ENCODE data around the gene PLAC9. TPM values are rescaled to one million over a fixed set of nuclear protein-coding genes. Genes with fewer than 3 reads are reported as not detected.
A peak's percentile ranks its signal among the peaks of the same experiment; 100 is the strongest.

PLAC9 gene
- total RNA-seq, 2 donors from 2014 or later = not detected

- Mint-ChIP-seq H3K27ac (peak overlapping the region; percentile 76), H3K4me3 (peak overlapping the region; percentile 40 to 83), H3K9me3 (no peaks in the 10 kb centered on the region), H3K27me3 (ENCODE audit: low read depth) (no peaks in the 10 kb centered on the region), H3K4me1 (ENCODE audit: low read depth) (peaks cover 79% of the 10 kb centered on the region), H3K36me3 (ENCODE audit: insufficient read depth in 2 of 2) (peaks cover 3 to 5% of the 10 kb centered on the region in 2 donors)
- ATAC-seq (replicated peaks in 1 of 2) = no peak
- DNase-seq = no peak
Measured at GRCh38 chr10:80185578-80186299, 53.2 kb downstream of the PLAC9 start.

GRCh38 chr10:80186364-80187012 lies 54.0 kb downstream of the PLAC9 start:
- Mint-ChIP-seq H3K27ac (no peak overlapping the region), H3K4me1 (ENCODE audit: low read depth) (peaks cover 82% of the 10 kb centered on the region), H3K27me3 (ENCODE audit: low read depth) (no peaks in the 10 kb centered on the region), H3K4me3 (peak overlapping the region; percentile 77 to 83), H3K9me3 (no peaks in the 10 kb centered on the region), H3K36me3 (ENCODE audit: insufficient read depth in 2 of 2) (peaks cover 5 to 7% of the 10 kb centered on the region in 2 donors)
- ATAC-seq (replicated peaks in 1 of 2) (peak; percentile 7 to 28), DNase-seq (peak; percentile 21 to 47)

GRCh38 chr10:80187060-80187459 lies 54.5 kb downstream of the PLAC9 start:
- ATAC-seq (replicated peaks in 1 of 2) (no peak), DNase-seq (no peak)
- peaks cover 83% of the 10 kb centered on the region for H3K4me1 Mint-ChIP-seq (ENCODE audit: low read depth)
- H3K9me3 Mint-ChIP-seq = no peaks in the 10 kb centered on the region
- no peaks in the 10 kb centered on the region for H3K27me3 Mint-ChIP-seq (ENCODE audit: low read depth)
- H3K4me3 Mint-ChIP-seq = peak overlapping the region; percentile 77 to 83
- peaks cover 3 to 12% of the 10 kb centered on the region in 2 donors for H3K36me3 Mint-ChIP-seq (ENCODE audit: insufficient read depth in 2 of 2)
- H3K27ac Mint-ChIP-seq = peak overlapping the region; percentile 69

- Mint-ChIP-seq H3K27ac (peak overlapping the region; percentile 69), H3K36me3 (ENCODE audit: insufficient read depth in 2 of 2) (peaks cover 7 to 19% of the 10 kb centered on the region in 2 donors), H3K9me3 (peaks cover 4% of the 10 kb centered on the region in 2 donors), H3K4me3 (peak overlapping the region; percentile 77 to 83), H3K4me1 (ENCODE audit: low read depth) (peaks cover 86% of the 10 kb centered on the region), H3K27me3 (ENCODE audit: low read depth) (no peaks in the 10 kb centered on the region)
- DNase-seq = peak; percentile 77 to 79
- ATAC-seq (replicated peaks in 1 of 2) = peak; percentile 86 to 91
Measured at GRCh38 chr10:80187465-80188409, 55.2 kb downstream of the PLAC9 start.

- peaks cover 4 to 7% of the 10 kb centered on the region in 2 donors for H3K9me3 Mint-ChIP-seq
- peak overlapping the region; percentile 52 to 68 for H3K4me3 Mint-ChIP-seq
- H3K36me3 Mint-ChIP-seq (ENCODE audit: insufficient read depth in 2 of 2) = peaks cover 7 to 22% of the 10 kb centered on the region in 2 donors
- no peaks in the 10 kb centered on the region for H3K27me3 Mint-ChIP-seq (ENCODE audit: low read depth)
- DNase-seq (no peak), ATAC-seq (replicated peaks in 1 of 2) (no peak)
- peaks cover 83% of the 10 kb centered on the region for H3K4me1 Mint-ChIP-seq (ENCODE audit: low read depth)
- H3K27ac Mint-ChIP-seq = peak overlapping the region; percentile 88
Measured at GRCh38 chr10:80188713-80189112, 56.2 kb downstream of the PLAC9 start.

- ATAC-seq (replicated peaks in 1 of 2) = peak in 1 of 2 donors; percentile 2
- DNase-seq = peak; percentile 17 to 31
- Mint-ChIP-seq H3K9me3 (peaks cover 7 to 8% of the 10 kb centered on the region in 2 donors), H3K36me3 (ENCODE audit: insufficient read depth in 2 of 2) (peaks cover 13 to 28% of the 10 kb centered on the region in 2 donors), H3K4me3 (peak overlapping the region; percentile 28 to 54), H3K4me1 (ENCODE audit: low read depth) (peaks cover 83% of the 10 kb centered on the region), H3K27me3 (ENCODE audit: low read depth) (no peaks in the 10 kb centered on the region), H3K27ac (peak overlapping the region; percentile 82)
Measured at GRCh38 chr10:80191589-80192270, 59.2 kb downstream of the PLAC9 start.

- Mint-ChIP-seq H3K27ac (peak overlapping the region; percentile 20), H3K36me3 (ENCODE audit: insufficient read depth in 2 of 2) (peaks cover 13 to 28% of the 10 kb centered on the region in 2 donors), H3K9me3 (peaks cover 7 to 8% of the 10 kb centered on the region in 2 donors), H3K27me3 (ENCODE audit: low read depth) (no peaks in the 10 kb centered on the region), H3K4me1 (ENCODE audit: low read depth) (peaks cover 83% of the 10 kb centered on the region), H3K4me3 (no peak overlapping the region)
- ATAC-seq (replicated peaks in 1 of 2) = no peak
- DNase-seq = no peak
Measured at GRCh38 chr10:80192553-80192952, 60.0 kb downstream of the PLAC9 start.

- Mint-ChIP-seq H3K27me3 (ENCODE audit: low read depth) (no peaks in the 10 kb centered on the region), H3K4me1 (ENCODE audit: low read depth) (peaks cover 81% of the 10 kb centered on the region), H3K9me3 (peaks cover 7 to 8% of the 10 kb centered on the region in 2 donors), H3K4me3 (peak overlapping the region in 1 of 2 donors; percentile 28), H3K36me3 (ENCODE audit: insufficient read depth in 2 of 2) (peaks cover 13 to 28% of the 10 kb centered on the region in 2 donors), H3K27ac (no peak overlapping the region)
- DNase-seq (no peak), ATAC-seq (replicated peaks in 1 of 2) (no peak)
Measured at GRCh38 chr10:80194373-80195045, 62.0 kb downstream of the PLAC9 start.

Other genes with a start within 250 kb of the PLAC9 start
- gene SFTPD, start 183.6 kb upstream of the PLAC9 start, total RNA-seq = not detected
- gene TMEM254, start 54.1 kb upstream of the PLAC9 start, total RNA-seq = 10 to 100 TPM; 15.6 to 15.8 TPM
- gene ANXA11, start 72.8 kb downstream of the PLAC9 start, total RNA-seq = 100 to 1,000 TPM; 207 to 229 TPM
- gene MAT1A, start 156.9 kb downstream of the PLAC9 start, total RNA-seq = not detected
- gene DYDC1, start 224.0 kb downstream of the PLAC9 start, total RNA-seq = not detected
- gene DYDC2, start 224.1 kb downstream of the PLAC9 start, total RNA-seq = not detected

Data from activated T-cell treated with anti-CD3 and anti-CD28 coated beads, Interleukin-2, amount 50 U/mL, for 72 hours (primary cell).